HepG2 (cell line): ENCODE data around the gene REPIN1. TPM values are rescaled to one million over a fixed set of nuclear protein-coding genes. Genes with fewer than 3 reads are reported as not detected.

Experiments used
- KMT2A ChIP-seq: sonication (generic); formaldehyde crosslinking; IDR thresholded peaks from 2 replicates; pipeline ENCODE4 v1.4.0; 2020; ENCODE audit warnings: missing genetic modification reagents
- MTA1 ChIP-seq: sonication (generic); formaldehyde crosslinking; IDR thresholded peaks from 2 replicates; pipeline ENCODE4 v1.4.0; 2020; ENCODE audit warnings: missing genetic modification reagents, mild to moderate bottlenecking, borderline replicate concordance
- MTF1 ChIP-seq: sonication (generic); formaldehyde crosslinking; IDR thresholded peaks from 2 replicates; pipeline ENCODE4 v1.5.0; 2020; ENCODE audit warnings: missing genetic modification reagents
- NFE2 ChIP-seq: sonication (generic); formaldehyde crosslinking; IDR thresholded peaks from 2 replicates; pipeline ENCODE4 v1.4.0; 2020; ENCODE audit warnings: missing genetic modification reagents
- NR2F6 ChIP-seq, 2 experiments: IDR thresholded peaks; 2 replicates each; pipeline ENCODE4 v1.6.1; 2016; ENCODE audit warnings: antibody characterized with exemption in 1 of 2, mild to moderate bottlenecking in 1 of 2
- RNF2 ChIP-seq: fragments of 450-650 bp; conservative IDR thresholded peaks from 2 replicates; pipeline ENCODE4 v1.6.1; 2016; ENCODE audit warnings: low read depth
- SAFB2 ChIP-seq: sonication (generic); formaldehyde crosslinking; IDR thresholded peaks from 2 replicates; pipeline ENCODE4 v1.5.1; 2020; ENCODE audit warnings: missing genetic modification reagents, low read depth, mild to moderate bottlenecking, borderline replicate concordance
- TEAD2 ChIP-seq: sonication (generic); formaldehyde crosslinking; IDR thresholded peaks from 2 replicates; pipeline ENCODE4 v1.9.0; 2021; ENCODE audit warnings: missing genetic modification reagents
- ZNF101 ChIP-seq: sonication (generic); formaldehyde crosslinking; IDR thresholded peaks from 2 replicates; pipeline ENCODE4 v1.4.0; 2020; ENCODE audit warnings: mild to moderate bottlenecking, low read depth, missing genetic modification reagents, borderline replicate concordance
- ZNF253 ChIP-seq: sonication (generic); formaldehyde crosslinking; IDR thresholded peaks from 2 replicates; pipeline ENCODE4 v1.8.0; 2022; ENCODE audit warnings: mild to moderate bottlenecking, missing genetic modification reagents, borderline replicate concordance
- ZNF274 ChIP-seq: sonication (generic); formaldehyde crosslinking; IDR thresholded peaks from 2 replicates; pipeline ENCODE4 v1.5.1; 2020; ENCODE audit warnings: mild to moderate bottlenecking, missing genetic modification reagents
- ZNF746 ChIP-seq: sonication (generic); formaldehyde crosslinking; IDR thresholded peaks from 2 replicates; pipeline ENCODE4 v1.8.0; 2022; ENCODE audit warnings: mild to moderate bottlenecking, missing genetic modification reagents
- polyA plus RNA-seq, 8 experiments: library from polyadenylated mRNA; depleted of rRNA in 3 of 8; stranded (reverse) in 7 of 8; unstranded in 1 of 8; fragments of >200 nt; fragmentation: Illumina TruSeq in 4 of 8; extraction: Trizol in 4 of 8; gene quantifications; 2 replicates each; pipeline versions ENCODE4 v1.2.1 to v1.2.3, GENCODE V29; 2011 to 2016; ENCODE audit warnings: low read depth in 4 of 8, missing spikeins in 1 of 8, mixed read lengths in 1 of 8; ENCODE audit not compliant: insufficient read depth in 1 of 8
- total RNA-seq, 5 experiments: library from RNA; depleted of rRNA; stranded (reverse); fragments of >200 nt; fragmentation: Illumina TruSeq; extraction: Trizol; gene quantifications; 2 replicates each; pipeline ENCODE4 v1.2.3, GENCODE V29; 2016; ENCODE audit warnings: low read depth in 1 of 5
- TF ChIP-seq, protein P1 (sequence below): sonication (generic); formaldehyde crosslinking; IDR thresholded peaks from 2 replicates; pipeline ENCODE4 v1.4.0; 2020; ENCODE audit warnings: mild to moderate bottlenecking, missing genetic modification reagents
- TF ChIP-seq, protein P2 (sequence below): sonication (generic); formaldehyde crosslinking; IDR thresholded peaks from 2 replicates; pipeline ENCODE4 v1.8.0; 2023; ENCODE audit warnings: mild to moderate bottlenecking, missing genetic modification reagents
- TF ChIP-seq, protein P3 (sequence below): IDR thresholded peaks from 2 replicates; pipeline ENCODE4 v1.6.1; 2012; ENCODE audit warnings: low read depth, low read length, improper control_type of control experiment
- TF ChIP-seq, protein P4 (sequence below): IDR thresholded peaks from 2 replicates; pipeline ENCODE4 v1.4.0; 2020; ENCODE audit warnings: mild to moderate bottlenecking, missing genetic modification reagents
- TF ChIP-seq, protein P5 (sequence below): IDR thresholded peaks from 2 replicates; pipeline ENCODE4 v1.6.1; 2016; ENCODE audit warnings: low read depth, borderline replicate concordance
- TF ChIP-seq, protein P6 (sequence below): sonication (generic); formaldehyde crosslinking; IDR thresholded peaks from 2 replicates; pipeline ENCODE4 v1.5.1; 2020; ENCODE audit warnings: mild to moderate bottlenecking, moderate library complexity, missing genetic modification reagents

REPIN1 gene
- total and polyA plus RNA-seq, 2 of the 13 experiments (the other 11 are each of a cell fraction or from before 2014, with no cell fraction given): 69.9 to 108 TPM

DNA sequence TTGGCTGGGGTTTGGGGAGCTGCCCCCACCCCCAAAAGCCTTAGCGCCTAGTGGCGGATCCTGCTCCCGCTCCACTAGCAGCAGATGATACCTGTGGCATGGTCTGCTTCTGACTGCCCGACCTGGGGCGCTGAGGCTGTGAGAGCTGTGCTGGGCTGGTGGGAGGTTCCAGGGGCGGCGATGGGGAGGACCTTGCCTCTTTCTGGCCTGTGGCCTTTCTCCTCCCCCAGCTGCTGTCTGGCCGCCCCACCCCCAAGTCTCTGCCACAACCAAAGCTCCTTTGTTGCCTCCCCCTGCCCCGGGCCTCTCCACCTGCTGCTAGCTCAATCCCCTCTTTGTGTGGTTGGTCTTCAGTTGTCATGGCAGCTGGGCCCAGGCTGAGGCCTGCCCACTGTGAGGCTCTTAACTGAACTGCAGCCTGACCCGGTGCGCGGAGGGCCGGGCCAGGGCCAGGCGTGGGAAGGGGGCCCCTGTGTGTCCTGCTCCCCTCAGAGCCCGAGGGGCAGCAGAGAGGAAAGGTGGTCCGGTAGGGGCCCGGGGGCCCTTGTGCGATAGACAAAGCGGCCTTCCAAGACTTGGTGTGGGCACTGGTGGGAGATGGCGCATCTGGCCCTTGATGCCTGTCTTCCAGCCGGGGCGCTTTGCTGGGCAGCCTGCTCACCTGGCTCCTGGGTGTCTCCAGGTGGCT is 15.2 kb downstream of the REPIN1 start (continued):
- TF ChIP-seq MTA1 (CRISPR knock-in tag) (peak; percentile 68; the same call in 1 of the 2 replicates), MTF1 (CRISPR knock-in tag) (no peak), ZNF101 (CRISPR knock-in tag) (no peak), RNF2 (no peak), SAFB2 (CRISPR knock-in tag) (peak; percentile 95), ZNF274 (CRISPR knock-in tag) (no peak; the same call in 1 of the 2 replicates), TEAD2 (CRISPR knock-in tag) (no peak), ZNF746 (CRISPR knock-in tag) (peak; percentile 72; the same call in 1 of the 2 replicates), ZNF253 (no peak; the same call in 1 of the 2 replicates), KMT2A (CRISPR knock-in tag) (no peak), NFE2 (CRISPR knock-in tag) (no peak), NR2F6 (IDR thresholded peaks at IDR 0.05) (peak; percentile 54), NR2F6 (CRISPR knock-in tag; IDR thresholded peaks at IDR 0.05) (peak; percentile 66; the same call in 1 of the 2 replicates)
- TF ChIP-seq, protein P1, sequence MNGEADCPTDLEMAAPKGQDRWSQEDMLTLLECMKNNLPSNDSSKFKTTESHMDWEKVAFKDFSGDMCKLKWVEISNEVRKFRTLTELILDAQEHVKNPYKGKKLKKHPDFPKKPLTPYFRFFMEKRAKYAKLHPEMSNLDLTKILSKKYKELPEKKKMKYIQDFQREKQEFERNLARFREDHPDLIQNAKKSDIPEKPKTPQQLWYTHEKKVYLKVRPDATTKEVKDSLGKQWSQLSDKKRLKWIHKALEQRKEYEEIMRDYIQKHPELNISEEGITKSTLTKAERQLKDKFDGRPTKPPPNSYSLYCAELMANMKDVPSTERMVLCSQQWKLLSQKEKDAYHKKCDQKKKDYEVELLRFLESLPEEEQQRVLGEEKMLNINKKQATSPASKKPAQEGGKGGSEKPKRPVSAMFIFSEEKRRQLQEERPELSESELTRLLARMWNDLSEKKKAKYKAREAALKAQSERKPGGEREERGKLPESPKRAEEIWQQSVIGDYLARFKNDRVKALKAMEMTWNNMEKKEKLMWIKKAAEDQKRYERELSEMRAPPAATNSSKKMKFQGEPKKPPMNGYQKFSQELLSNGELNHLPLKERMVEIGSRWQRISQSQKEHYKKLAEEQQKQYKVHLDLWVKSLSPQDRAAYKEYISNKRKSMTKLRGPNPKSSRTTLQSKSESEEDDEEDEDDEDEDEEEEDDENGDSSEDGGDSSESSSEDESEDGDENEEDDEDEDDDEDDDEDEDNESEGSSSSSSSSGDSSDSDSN: peak; percentile 79
- TF ChIP-seq, protein P2, sequence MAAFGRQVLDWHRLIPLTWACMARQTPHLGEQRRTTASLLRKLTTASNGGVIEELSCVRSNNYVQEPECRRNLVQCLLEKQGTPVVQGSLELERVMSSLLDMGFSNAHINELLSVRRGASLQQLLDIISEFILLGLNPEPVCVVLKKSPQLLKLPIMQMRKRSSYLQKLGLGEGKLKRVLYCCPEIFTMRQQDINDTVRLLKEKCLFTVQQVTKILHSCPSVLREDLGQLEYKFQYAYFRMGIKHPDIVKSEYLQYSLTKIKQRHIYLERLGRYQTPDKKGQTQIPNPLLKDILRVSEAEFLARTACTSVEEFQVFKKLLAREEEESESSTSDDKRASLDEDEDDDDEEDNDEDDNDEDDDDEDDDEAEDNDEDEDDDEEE: peak; percentile 23; the same call in 1 of the 2 replicates
- TF ChIP-seq, protein P3, sequence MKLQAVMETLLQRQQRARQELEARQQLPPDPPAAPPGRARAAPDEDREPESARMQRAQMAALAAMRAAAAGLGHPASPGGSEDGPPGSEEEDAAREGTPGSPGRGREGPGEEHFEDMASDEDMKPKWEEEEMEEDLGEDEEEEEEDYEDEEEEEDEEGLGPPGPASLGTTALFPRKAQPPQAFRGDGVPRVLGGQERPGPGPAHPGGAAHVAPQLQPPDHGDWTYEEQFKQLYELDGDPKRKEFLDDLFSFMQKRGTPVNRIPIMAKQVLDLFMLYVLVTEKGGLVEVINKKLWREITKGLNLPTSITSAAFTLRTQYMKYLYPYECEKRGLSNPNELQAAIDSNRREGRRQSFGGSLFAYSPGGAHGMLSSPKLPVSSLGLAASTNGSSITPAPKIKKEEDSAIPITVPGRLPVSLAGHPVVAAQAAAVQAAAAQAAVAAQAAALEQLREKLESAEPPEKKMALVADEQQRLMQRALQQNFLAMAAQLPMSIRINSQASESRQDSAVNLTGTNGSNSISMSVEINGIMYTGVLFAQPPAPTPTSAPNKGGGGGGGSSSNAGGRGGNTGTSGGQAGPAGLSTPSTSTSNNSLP: no peak
- TF ChIP-seq, protein P4, sequence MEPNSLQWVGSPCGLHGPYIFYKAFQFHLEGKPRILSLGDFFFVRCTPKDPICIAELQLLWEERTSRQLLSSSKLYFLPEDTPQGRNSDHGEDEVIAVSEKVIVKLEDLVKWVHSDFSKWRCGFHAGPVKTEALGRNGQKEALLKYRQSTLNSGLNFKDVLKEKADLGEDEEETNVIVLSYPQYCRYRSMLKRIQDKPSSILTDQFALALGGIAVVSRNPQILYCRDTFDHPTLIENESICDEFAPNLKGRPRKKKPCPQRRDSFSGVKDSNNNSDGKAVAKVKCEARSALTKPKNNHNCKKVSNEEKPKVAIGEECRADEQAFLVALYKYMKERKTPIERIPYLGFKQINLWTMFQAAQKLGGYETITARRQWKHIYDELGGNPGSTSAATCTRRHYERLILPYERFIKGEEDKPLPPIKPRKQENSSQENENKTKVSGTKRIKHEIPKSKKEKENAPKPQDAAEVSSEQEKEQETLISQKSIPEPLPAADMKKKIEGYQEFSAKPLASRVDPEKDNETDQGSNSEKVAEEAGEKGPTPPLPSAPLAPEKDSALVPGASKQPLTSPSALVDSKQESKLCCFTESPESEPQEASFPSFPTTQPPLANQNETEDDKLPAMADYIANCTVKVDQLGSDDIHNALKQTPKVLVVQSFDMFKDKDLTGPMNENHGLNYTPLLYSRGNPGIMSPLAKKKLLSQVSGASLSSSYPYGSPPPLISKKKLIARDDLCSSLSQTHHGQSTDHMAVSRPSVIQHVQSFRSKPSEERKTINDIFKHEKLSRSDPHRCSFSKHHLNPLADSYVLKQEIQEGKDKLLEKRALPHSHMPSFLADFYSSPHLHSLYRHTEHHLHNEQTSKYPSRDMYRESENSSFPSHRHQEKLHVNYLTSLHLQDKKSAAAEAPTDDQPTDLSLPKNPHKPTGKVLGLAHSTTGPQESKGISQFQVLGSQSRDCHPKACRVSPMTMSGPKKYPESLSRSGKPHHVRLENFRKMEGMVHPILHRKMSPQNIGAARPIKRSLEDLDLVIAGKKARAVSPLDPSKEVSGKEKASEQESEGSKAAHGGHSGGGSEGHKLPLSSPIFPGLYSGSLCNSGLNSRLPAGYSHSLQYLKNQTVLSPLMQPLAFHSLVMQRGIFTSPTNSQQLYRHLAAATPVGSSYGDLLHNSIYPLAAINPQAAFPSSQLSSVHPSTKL (CRISPR knock-in tag): peak; percentile 51
- TF ChIP-seq, protein P5, sequence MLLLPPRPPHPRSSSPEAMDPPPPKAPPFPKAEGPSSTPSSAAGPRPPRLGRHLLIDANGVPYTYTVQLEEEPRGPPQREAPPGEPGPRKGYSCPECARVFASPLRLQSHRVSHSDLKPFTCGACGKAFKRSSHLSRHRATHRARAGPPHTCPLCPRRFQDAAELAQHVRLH (CRISPR knock-in tag): peak; percentile 57; the same call in 1 of the 2 replicates
- TF ChIP-seq, protein P6, sequence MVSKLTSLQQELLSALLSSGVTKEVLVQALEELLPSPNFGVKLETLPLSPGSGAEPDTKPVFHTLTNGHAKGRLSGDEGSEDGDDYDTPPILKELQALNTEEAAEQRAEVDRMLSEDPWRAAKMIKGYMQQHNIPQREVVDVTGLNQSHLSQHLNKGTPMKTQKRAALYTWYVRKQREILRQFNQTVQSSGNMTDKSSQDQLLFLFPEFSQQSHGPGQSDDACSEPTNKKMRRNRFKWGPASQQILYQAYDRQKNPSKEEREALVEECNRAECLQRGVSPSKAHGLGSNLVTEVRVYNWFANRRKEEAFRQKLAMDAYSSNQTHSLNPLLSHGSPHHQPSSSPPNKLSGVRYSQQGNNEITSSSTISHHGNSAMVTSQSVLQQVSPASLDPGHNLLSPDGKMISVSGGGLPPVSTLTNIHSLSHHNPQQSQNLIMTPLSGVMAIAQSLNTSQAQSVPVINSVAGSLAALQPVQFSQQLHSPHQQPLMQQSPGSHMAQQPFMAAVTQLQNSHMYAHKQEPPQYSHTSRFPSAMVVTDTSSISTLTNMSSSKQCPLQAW: peak; percentile 86
